HepG2 (cell line): Measurements from ENCODE around the gene SLC39A2. TPM values are rescaled to one million over a fixed set of nuclear protein-coding genes. Genes with fewer than 3 reads are reported as not detected.

Experiments
- AGO1 ChIP-seq: fragments of 200-400 bp; formaldehyde crosslinking; IDR thresholded peaks from 2 replicates; pipeline ENCODE4 v1.6.1; 2017; ENCODE audit warnings: mild to moderate bottlenecking, low read depth, low read length, moderate library complexity; ENCODE audit not compliant: poor library complexity, severe bottlenecking
- IRF2 ChIP-seq: IDR thresholded peaks from 2 replicates; pipeline ENCODE4 v1.6.1; 2018; ENCODE audit warnings: missing genetic modification reagents, missing compliant biosample characterization
- ISL2 ChIP-seq: sonication (generic); formaldehyde crosslinking; IDR thresholded peaks from 2 replicates; pipeline ENCODE4 v1.5.0; 2020; ENCODE audit warnings: missing genetic modification reagents
- ONECUT2 ChIP-seq: sonication (generic); formaldehyde crosslinking; IDR thresholded peaks from 2 replicates; pipeline ENCODE4 v1.4.0; 2020; ENCODE audit warnings: missing genetic modification reagents
- PHF20 ChIP-seq: sonication (generic); formaldehyde crosslinking; IDR thresholded peaks from 2 replicates; pipeline ENCODE4 v1.5.0; 2020; ENCODE audit warnings: mild to moderate bottlenecking, missing genetic modification reagents
- PHF21A ChIP-seq: sonication (generic); formaldehyde crosslinking; IDR thresholded peaks from 2 replicates; pipeline ENCODE4 v1.5.0; 2020; ENCODE audit warnings: mild to moderate bottlenecking, missing genetic modification reagents
- ZFX ChIP-seq: sonication (generic); formaldehyde crosslinking; IDR thresholded peaks from 2 replicates; pipeline ENCODE4 v1.4.0; 2020; ENCODE audit warnings: mild to moderate bottlenecking, low read depth, missing genetic modification reagents, moderate library complexity
- ZMYM4 ChIP-seq: sonication (generic); formaldehyde crosslinking; IDR thresholded peaks from 2 replicates; pipeline ENCODE4 v1.8.1; 2023; ENCODE audit warnings: mild to moderate bottlenecking, missing genetic modification reagents
- ZNF30 ChIP-seq: sonication (generic); formaldehyde crosslinking; IDR thresholded peaks from 2 replicates; pipeline ENCODE4 v1.5.0; 2020; ENCODE audit warnings: mild to moderate bottlenecking, missing genetic modification reagents
- ZNF430 ChIP-seq: sonication (generic); formaldehyde crosslinking; IDR thresholded peaks from 2 replicates; pipeline ENCODE4 v1.9.0; 2021; ENCODE audit warnings: mild to moderate bottlenecking, missing genetic modification reagents
- ZNF432 ChIP-seq: sonication (generic); formaldehyde crosslinking; IDR thresholded peaks from 2 replicates; pipeline ENCODE4 v1.5.0; 2020; ENCODE audit warnings: missing genetic modification reagents, mild to moderate bottlenecking, borderline replicate concordance
- ZNF501 ChIP-seq: sonication (generic); formaldehyde crosslinking; IDR thresholded peaks from 2 replicates; pipeline ENCODE4 v1.5.1; 2020; ENCODE audit warnings: mild to moderate bottlenecking, moderate library complexity, missing genetic modification reagents
- ZNF563 ChIP-seq: sonication (generic); formaldehyde crosslinking; IDR thresholded peaks from 2 replicates; pipeline ENCODE4 v1.8.0; 2022; ENCODE audit warnings: mild to moderate bottlenecking, moderate library complexity, missing genetic modification reagents
- ZNF644 ChIP-seq: IDR thresholded peaks from 2 replicates; pipeline ENCODE4 v1.6.1; 2016; ENCODE audit warnings: low read depth
- ZNF768 ChIP-seq: sonication (generic); formaldehyde crosslinking; IDR thresholded peaks from 2 replicates; pipeline ENCODE4 v1.4.0; 2020; ENCODE audit warnings: missing genetic modification reagents
- polyA plus RNA-seq, 8 experiments: library from polyadenylated mRNA; depleted of rRNA in 3 of 8; stranded (reverse) in 7 of 8; unstranded in 1 of 8; fragments of >200 nt; fragmentation: Illumina TruSeq in 4 of 8; extraction: Trizol in 4 of 8; gene quantifications; 2 replicates each; pipeline versions ENCODE4 v1.2.1 to v1.2.3, GENCODE V29; 2011 to 2016; ENCODE audit warnings: low read depth in 4 of 8, missing spikeins in 1 of 8, mixed read lengths in 1 of 8; ENCODE audit not compliant: insufficient read depth in 1 of 8
- total RNA-seq, 5 experiments: library from RNA; depleted of rRNA; stranded (reverse); fragments of >200 nt; fragmentation: Illumina TruSeq; extraction: Trizol; gene quantifications; 2 replicates each; pipeline ENCODE4 v1.2.3, GENCODE V29; 2016; ENCODE audit warnings: low read depth in 1 of 5
- TF ChIP-seq, protein P1 (sequence below): sonication (generic); formaldehyde crosslinking; IDR thresholded peaks from 2 replicates; pipeline ENCODE4 v1.5.1; 2020; ENCODE audit warnings: missing genetic modification reagents, mild to moderate bottlenecking, borderline replicate concordance
- TF ChIP-seq, protein P2 (sequence below), 2 experiments: sonication (generic) in 1 of 2; formaldehyde crosslinking in 1 of 2; IDR thresholded peaks; 2 replicates each; pipeline versions ENCODE4 v1.4.0 to v1.6.1; 2016 to 2020; ENCODE audit warnings: borderline replicate concordance in 1 of 2, low read depth in 1 of 2, mild to moderate bottlenecking in 1 of 2, missing genetic modification reagents in 1 of 2
- TF ChIP-seq, protein P3 (sequence below): sonication (generic); formaldehyde crosslinking; IDR thresholded peaks from 2 replicates; pipeline ENCODE4 v1.9.0; 2022; ENCODE audit warnings: missing genetic modification reagents, mild to moderate bottlenecking, borderline replicate concordance
- TF ChIP-seq, protein P4 (sequence below): sonication (generic); formaldehyde crosslinking; IDR thresholded peaks from 2 replicates; pipeline ENCODE4 v1.4.0; 2020; ENCODE audit warnings: low read depth, mild to moderate bottlenecking, missing genetic modification reagents

The SLC39A2 gene
- total and polyA plus RNA-seq, 2 of the 13 experiments (the other 11 are each of a cell fraction or from before 2014, with no cell fraction given): 0.08 to 0.11 TPM

DNA sequence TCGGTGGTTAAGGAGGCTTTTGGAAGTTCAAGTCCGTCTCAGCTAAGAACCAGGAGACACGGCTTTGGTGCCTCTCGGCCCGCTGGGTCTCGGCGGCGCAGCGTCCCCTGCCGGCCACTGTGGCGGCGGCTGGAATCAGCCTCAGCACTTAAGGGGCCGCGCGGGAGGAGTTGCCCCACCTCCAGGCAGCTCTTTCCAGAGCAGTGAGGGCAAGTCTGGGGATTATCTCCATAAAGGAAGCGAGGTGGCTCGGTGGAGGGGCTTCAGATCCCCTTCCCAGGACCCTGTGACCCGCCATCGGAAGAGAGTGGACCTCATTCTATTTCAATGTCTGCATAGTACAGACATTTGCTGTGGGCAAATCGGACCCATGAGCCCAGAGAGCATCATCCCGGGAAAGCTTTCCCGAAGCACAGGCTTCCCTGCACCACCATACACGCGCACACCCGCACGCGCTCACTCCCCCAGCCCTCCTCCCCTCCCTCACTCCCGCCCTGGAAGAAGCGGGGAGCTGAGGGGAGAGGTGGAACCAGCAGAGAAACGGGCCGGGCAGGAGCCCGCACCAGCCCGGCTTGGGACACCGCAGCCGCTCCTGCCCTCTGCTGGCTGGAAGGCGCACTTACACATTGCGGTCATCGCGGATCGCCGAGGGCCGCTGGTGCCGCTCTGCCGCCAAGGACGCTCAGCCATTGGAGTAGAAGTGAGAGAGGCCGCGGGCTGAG is 27.9 kb upstream of the SLC39A2 start (continued):
- TF ChIP-seq ZNF563 (peak; percentile 62), ZFX (CRISPR knock-in tag) (peak; percentile 49; the same call in 1 of the 2 replicates), IRF2 (CRISPR knock-in tag) (peak; percentile 14; the same call in 1 of the 2 replicates), ONECUT2 (CRISPR knock-in tag) (no peak), PHF20 (CRISPR knock-in tag) (peak; percentile 69), ZNF432 (CRISPR knock-in tag) (no peak), ISL2 (CRISPR knock-in tag) (peak; percentile 52), PHF21A (peak; percentile 93), ZNF430 (peak; percentile 88), ZNF30 (CRISPR knock-in tag) (no peak), AGO1 (peak; percentile 85), ZNF768 (CRISPR knock-in tag) (peak; percentile 69; the same call in 1 of the 2 replicates), ZNF501 (CRISPR knock-in tag) (peak; percentile 89), ZNF644 (CRISPR knock-in tag) (0 out of 2 replicates have a peak, but pooled peaks have one; percentile 59), ZMYM4 (CRISPR knock-in tag) (0 out of 2 replicates have a peak, but pooled peaks have one; percentile 8)
- TF ChIP-seq, protein P1, sequence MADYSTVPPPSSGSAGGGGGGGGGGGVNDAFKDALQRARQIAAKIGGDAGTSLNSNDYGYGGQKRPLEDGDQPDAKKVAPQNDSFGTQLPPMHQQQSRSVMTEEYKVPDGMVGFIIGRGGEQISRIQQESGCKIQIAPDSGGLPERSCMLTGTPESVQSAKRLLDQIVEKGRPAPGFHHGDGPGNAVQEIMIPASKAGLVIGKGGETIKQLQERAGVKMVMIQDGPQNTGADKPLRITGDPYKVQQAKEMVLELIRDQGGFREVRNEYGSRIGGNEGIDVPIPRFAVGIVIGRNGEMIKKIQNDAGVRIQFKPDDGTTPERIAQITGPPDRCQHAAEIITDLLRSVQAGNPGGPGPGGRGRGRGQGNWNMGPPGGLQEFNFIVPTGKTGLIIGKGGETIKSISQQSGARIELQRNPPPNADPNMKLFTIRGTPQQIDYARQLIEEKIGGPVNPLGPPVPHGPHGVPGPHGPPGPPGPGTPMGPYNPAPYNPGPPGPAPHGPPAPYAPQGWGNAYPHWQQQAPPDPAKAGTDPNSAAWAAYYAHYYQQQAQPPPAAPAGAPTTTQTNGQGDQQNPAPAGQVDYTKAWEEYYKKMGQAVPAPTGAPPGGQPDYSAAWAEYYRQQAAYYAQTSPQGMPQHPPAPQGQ (CRISPR knock-in tag): 0 out of 2 replicates have a peak, but pooled peaks have one; percentile 5
- TF ChIP-seq, protein P2, sequence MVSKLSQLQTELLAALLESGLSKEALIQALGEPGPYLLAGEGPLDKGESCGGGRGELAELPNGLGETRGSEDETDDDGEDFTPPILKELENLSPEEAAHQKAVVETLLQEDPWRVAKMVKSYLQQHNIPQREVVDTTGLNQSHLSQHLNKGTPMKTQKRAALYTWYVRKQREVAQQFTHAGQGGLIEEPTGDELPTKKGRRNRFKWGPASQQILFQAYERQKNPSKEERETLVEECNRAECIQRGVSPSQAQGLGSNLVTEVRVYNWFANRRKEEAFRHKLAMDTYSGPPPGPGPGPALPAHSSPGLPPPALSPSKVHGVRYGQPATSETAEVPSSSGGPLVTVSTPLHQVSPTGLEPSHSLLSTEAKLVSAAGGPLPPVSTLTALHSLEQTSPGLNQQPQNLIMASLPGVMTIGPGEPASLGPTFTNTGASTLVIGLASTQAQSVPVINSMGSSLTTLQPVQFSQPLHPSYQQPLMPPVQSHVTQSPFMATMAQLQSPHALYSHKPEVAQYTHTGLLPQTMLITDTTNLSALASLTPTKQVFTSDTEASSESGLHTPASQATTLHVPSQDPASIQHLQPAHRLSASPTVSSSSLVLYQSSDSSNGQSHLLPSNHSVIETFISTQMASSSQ (IDR thresholded peaks at IDR 0.05; ENCODE audit: low read depth): no peak
- TF ChIP-seq, protein P2 (CRISPR knock-in tag; IDR thresholded peaks at IDR 0.05; ENCODE audit: borderline replicate concordance): peak; percentile 15
- TF ChIP-seq, protein P3, sequence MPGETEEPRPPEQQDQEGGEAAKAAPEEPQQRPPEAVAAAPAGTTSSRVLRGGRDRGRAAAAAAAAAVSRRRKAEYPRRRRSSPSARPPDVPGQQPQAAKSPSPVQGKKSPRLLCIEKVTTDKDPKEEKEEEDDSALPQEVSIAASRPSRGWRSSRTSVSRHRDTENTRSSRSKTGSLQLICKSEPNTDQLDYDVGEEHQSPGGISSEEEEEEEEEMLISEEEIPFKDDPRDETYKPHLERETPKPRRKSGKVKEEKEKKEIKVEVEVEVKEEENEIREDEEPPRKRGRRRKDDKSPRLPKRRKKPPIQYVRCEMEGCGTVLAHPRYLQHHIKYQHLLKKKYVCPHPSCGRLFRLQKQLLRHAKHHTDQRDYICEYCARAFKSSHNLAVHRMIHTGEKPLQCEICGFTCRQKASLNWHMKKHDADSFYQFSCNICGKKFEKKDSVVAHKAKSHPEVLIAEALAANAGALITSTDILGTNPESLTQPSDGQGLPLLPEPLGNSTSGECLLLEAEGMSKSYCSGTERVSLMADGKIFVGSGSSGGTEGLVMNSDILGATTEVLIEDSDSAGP (CRISPR knock-in tag): peak; percentile 89
- TF ChIP-seq, protein P4, sequence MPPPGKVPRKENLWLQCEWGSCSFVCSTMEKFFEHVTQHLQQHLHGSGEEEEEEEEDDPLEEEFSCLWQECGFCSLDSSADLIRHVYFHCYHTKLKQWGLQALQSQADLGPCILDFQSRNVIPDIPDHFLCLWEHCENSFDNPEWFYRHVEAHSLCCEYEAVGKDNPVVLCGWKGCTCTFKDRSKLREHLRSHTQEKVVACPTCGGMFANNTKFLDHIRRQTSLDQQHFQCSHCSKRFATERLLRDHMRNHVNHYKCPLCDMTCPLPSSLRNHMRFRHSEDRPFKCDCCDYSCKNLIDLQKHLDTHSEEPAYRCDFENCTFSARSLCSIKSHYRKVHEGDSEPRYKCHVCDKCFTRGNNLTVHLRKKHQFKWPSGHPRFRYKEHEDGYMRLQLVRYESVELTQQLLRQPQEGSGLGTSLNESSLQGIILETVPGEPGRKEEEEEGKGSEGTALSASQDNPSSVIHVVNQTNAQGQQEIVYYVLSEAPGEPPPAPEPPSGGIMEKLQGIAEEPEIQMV (CRISPR knock-in tag): peak; percentile 30; the same call in 1 of the 2 replicates
